COLO829 (cell line): ENCODE data around the gene MCM9.

Source experiments
- DNase-seq: peaks from one replicate; pipeline ENCODE4 v3.0.0; 2012; ENCODE audit warnings: low spot score

Gene MCM9

GRCh38 chr6:118864341-118865099 lies 70.4 kb downstream of the MCM9 start:
- DNase-seq, result no peak

- no peak for DNase-seq
Observed at GRCh38 chr6:118862443-118862842, 72.5 kb downstream of the MCM9 start.

- no peak for DNase-seq
Observed at GRCh38 chr6:118860880-118861279, 74.1 kb downstream of the MCM9 start.

- DNase-seq, result no peak
Observed at GRCh38 chr6:118860363-118860762, 74.6 kb downstream of the MCM9 start.

GRCh38 chr6:118859517-118860064 lies 75.4 kb downstream of the MCM9 start:
- DNase-seq, result no peak

GRCh38 chr6:118856301-118856700 lies 78.7 kb downstream of the MCM9 start:
- DNase-seq, result no peak

GRCh38 chr6:118853408-118853807 lies 81.6 kb downstream of the MCM9 start:
- DNase-seq, result no peak

- no peak for DNase-seq
Observed at GRCh38 chr6:118844915-118845314, 90.0 kb downstream of the MCM9 start.

- no peak for DNase-seq
Observed at GRCh38 chr6:118843685-118844390, 91.1 kb downstream of the MCM9 start.

- DNase-seq, result no peak
Observed at GRCh38 chr6:118830691-118831090, 104.3 kb downstream of the MCM9 start.

GRCh38 chr6:118829817-118830478 lies 105.0 kb downstream of the MCM9 start:
- DNase-seq, result no peak

GRCh38 chr6:118826096-118826495 lies 108.9 kb downstream of the MCM9 start:
- no peak for DNase-seq

GRCh38 chr6:118825661-118826060 lies 109.3 kb downstream of the MCM9 start:
- no peak for DNase-seq

GRCh38 chr6:118815495-118815894 lies 119.5 kb downstream of the MCM9 start:
- no peak for DNase-seq

GRCh38 chr6:118813775-118814174 lies 121.2 kb downstream of the MCM9 start:
- no peak for DNase-seq

GRCh38 chr6:118812970-118813369 lies 122.0 kb downstream of the MCM9 start:
- DNase-seq, result no peak

GRCh38 chr6:118810420-118811027 lies 124.4 kb downstream of the MCM9 start:
- DNase-seq, result no peak

GRCh38 chr6:118808793-118809638 lies 125.9 kb downstream of the MCM9 start:
- no peak for DNase-seq

- DNase-seq, result no peak
Observed at GRCh38 chr6:118804091-118804490, 130.9 kb downstream of the MCM9 start.

GRCh38 chr6:118801257-118801656 lies 133.7 kb downstream of the MCM9 start:
- DNase-seq, result no peak

GRCh38 chr6:118800394-118801071 lies 134.4 kb downstream of the MCM9 start:
- DNase-seq, result peak; percentile 94
